ENCODE results near the gene FAM98C. TPM values are rescaled to one million over a fixed set of nuclear protein-coding genes. Genes with fewer than 3 reads are reported as not detected.

The FAM98C gene
- total RNA-seq, 1 donor from 2014 or later, result 16.2 TPM

DNA sequence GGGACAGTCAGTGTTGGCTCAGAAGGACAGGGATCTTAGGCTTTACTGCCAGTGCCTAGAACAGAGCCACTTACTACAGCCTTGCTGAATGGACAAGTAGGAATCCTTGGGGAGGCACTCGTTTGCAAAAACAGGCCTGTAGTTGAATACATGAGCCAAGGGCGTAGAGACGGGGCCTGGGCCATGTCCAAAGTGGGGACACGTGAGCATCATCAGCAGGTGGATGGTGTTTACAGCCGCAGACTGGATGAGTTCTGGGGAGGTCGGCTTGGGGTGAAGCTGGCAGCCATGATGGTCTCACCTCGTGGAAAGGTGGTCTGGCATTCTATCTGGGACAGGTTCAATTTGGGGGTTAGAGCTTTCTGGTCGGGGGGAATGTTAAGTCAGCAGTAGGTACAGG, 48.1 kb downstream of the FAM98C start:
- ATAC-seq, result no peak
- Histone ChIP-seq H3K9me3 (no peaks in the 10 kb centered on the region), H3K4me1 (no peaks in the 10 kb centered on the region), H3K36me3 (no peaks in the 10 kb centered on the region), H3K4me3 (no peak overlapping the region), H3K27me3 (no peaks in the 10 kb centered on the region), H3K27ac (no peak overlapping the region)
- intact Hi-C loops (cut with DNase I), result no loop called here
- DNase-seq, result no peak
- TF ChIP-seq, protein P1, sequence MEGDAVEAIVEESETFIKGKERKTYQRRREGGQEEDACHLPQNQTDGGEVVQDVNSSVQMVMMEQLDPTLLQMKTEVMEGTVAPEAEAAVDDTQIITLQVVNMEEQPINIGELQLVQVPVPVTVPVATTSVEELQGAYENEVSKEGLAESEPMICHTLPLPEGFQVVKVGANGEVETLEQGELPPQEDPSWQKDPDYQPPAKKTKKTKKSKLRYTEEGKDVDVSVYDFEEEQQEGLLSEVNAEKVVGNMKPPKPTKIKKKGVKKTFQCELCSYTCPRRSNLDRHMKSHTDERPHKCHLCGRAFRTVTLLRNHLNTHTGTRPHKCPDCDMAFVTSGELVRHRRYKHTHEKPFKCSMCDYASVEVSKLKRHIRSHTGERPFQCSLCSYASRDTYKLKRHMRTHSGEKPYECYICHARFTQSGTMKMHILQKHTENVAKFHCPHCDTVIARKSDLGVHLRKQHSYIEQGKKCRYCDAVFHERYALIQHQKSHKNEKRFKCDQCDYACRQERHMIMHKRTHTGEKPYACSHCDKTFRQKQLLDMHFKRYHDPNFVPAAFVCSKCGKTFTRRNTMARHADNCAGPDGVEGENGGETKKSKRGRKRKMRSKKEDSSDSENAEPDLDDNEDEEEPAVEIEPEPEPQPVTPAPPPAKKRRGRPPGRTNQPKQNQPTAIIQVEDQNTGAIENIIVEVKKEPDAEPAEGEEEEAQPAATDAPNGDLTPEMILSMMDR (IDR thresholded peaks at IDR 0.05), result no peak

DNA sequence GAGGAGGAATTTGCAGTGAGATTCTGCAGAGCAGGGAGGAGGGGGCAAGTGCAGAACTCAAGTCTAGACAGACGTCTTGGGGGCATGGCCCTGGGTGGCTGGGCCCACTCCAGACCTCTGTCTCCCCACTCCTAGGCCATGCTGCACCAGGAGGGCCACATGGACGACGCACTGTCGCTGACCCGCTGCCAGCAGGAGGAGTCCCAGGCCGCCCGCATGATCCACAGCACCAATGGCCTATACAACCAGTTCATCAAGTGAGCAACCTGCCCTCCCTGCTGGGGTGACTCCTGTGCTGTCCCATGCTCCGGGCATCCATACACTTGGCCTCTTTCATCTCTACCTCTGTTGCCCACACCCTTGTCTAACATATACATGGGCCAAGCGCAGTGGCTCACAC, 48.7 kb downstream of the FAM98C start:
- H3K9me3 ChIP-seq, result no peaks in the 10 kb centered on the region
- H3K4me1 ChIP-seq, result no peaks in the 10 kb centered on the region
- no peaks in the 10 kb centered on the region for H3K36me3 ChIP-seq
- intact Hi-C loops (cut with DNase I), result no loop called here
- TF ChIP-seq, protein P1 (IDR thresholded peaks at IDR 0.05), result no peak
- DNase-seq (no peak), ATAC-seq (no peak)
- H3K4me3 ChIP-seq, result no peak overlapping the region
- H3K27me3 ChIP-seq, result no peaks in the 10 kb centered on the region
- H3K27ac ChIP-seq, result no peak overlapping the region

DNA sequence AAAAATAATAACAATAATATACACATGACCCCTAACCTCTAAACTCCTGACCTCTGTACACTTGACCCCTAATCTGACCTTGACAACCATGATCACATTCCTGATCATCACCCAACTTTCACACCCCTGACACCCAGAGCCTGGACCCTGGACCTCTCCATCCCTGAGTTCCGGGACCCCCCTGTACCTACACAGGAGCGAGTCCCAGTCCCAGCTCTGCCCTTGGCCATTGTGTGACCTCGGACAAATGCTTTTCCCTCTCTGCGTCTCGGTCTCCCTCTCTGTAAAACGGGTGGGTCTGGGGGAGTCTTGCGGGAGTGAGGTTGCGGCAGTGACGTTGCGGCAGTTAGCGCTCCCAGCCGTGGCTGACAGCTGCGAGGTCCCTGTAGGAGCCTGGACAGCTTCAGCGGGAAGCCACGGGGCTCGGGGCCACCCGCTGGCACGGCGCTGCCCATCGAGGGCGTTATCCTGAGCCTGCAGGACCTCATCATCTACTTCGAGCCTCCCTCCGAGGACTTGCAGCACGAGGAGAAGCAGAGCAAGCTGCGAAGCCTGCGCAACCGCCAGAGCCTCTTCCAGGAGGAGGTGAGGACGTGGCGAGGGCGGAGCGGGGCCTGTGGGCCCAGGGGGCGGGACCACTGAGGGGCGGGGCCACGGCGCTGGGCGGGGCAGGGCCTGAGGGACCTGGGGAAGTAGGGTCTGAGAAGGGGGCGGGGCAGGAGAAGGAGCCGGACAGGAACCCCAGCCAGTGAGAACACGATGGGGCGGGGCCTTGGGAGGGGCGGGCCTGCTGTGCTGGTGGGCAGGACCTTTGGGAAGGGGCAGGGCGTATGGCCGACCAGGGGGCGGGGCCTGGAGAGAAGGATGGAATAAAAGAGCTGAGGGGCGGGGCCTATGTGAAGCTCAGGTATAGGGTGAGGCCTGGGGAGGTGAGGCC, 49.8 kb downstream of the FAM98C start:
- DNase-seq, result no peak
- Histone ChIP-seq H3K4me1 (no peaks in the 10 kb centered on the region), H3K27me3 (no peaks in the 10 kb centered on the region), H3K9me3 (no peaks in the 10 kb centered on the region), H3K27ac (no peak overlapping the region), H3K36me3 (no peaks in the 10 kb centered on the region), H3K4me3 (no peak overlapping the region)
- TF ChIP-seq, protein P1 (IDR thresholded peaks at IDR 0.05), result no peak
- peak; percentile 48 for ATAC-seq
- intact Hi-C loops (cut with DNase I), result no loop called here

- Histone ChIP-seq H3K27ac (no peak overlapping the region), H3K4me3 (no peak overlapping the region), H3K27me3 (no peaks in the 10 kb centered on the region), H3K9me3 (no peaks in the 10 kb centered on the region), H3K4me1 (no peaks in the 10 kb centered on the region), H3K36me3 (no peaks in the 10 kb centered on the region)
- DNase-seq (no peak), ATAC-seq (no peak)
- TF ChIP-seq, protein P1 (IDR thresholded peaks at IDR 0.05), result no peak
- intact Hi-C loops (cut with DNase I), result no loop called here
Measured at GRCh38 chr19:38453596-38453995, 50.7 kb downstream of the FAM98C start.

DNA sequence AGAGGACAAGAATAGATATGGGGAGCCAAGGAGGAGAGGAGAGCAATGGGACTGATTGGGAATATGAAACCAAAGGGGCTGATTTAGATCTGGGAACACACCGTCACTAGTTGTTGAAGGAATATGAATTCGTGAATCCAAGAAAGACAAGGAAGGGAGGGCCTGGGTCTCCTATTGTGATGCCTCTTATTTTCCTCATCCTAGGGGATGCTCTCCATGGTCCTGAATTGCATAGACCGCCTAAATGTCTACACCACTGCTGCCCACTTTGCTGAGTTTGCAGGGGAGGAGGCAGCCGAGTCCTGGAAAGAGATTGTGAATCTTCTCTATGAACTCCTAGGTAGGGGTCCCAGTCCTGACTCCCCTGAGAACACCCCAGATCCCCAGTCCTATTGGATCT, 52.1 kb downstream of the FAM98C start:
- H3K27me3 ChIP-seq, result no peaks in the 10 kb centered on the region
- intact Hi-C loops (cut with DNase I), result no loop called here
- no peaks in the 10 kb centered on the region for H3K36me3 ChIP-seq
- no peaks in the 10 kb centered on the region for H3K9me3 ChIP-seq
- no peaks in the 10 kb centered on the region for H3K4me1 ChIP-seq
- no peak overlapping the region for H3K27ac ChIP-seq
- no peak overlapping the region for H3K4me3 ChIP-seq
- TF ChIP-seq, protein P1 (IDR thresholded peaks at IDR 0.05), result no peak
- ATAC-seq, result no peak
- DNase-seq, result no peak
